IPS-NIHi7 (cell line): ENCODE results near the gene SSTR4.

Source experiments
- DNase-seq: peaks from one replicate; pipeline ENCODE4 v3.0.0; 2012; ENCODE audit warnings: mixed read lengths; ENCODE audit errors: extremely low spot score

Gene SSTR4

GRCh38 chr20:23065266-23066201, 30.4 kb downstream of the SSTR4 start:
- DNase-seq: no peak

- DNase-seq: no peak
These were observed 31.7 kb downstream of the SSTR4 start for GRCh38 chr20:23066772-23067171.

GRCh38 chr20:23068283-23068682, 33.2 kb downstream of the SSTR4 start:
- DNase-seq: no peak

- DNase-seq: no peak
These were observed 34.0 kb downstream of the SSTR4 start for GRCh38 chr20:23069108-23069507.

- no peak for DNase-seq
These were observed 36.3 kb downstream of the SSTR4 start for GRCh38 chr20:23071398-23071797.

- DNase-seq: no peak
These were observed 36.9 kb downstream of the SSTR4 start for GRCh38 chr20:23071996-23072395.

- no peak for DNase-seq
These were observed 37.9 kb downstream of the SSTR4 start for GRCh38 chr20:23072892-23073586.

- DNase-seq: no peak
These were observed 38.9 kb downstream of the SSTR4 start for GRCh38 chr20:23074052-23074451.

- no peak for DNase-seq
These were observed 42.2 kb downstream of the SSTR4 start for GRCh38 chr20:23077277-23077676.

- DNase-seq: no peak
These were observed 43.4 kb downstream of the SSTR4 start for GRCh38 chr20:23078351-23079015.

GRCh38 chr20:23079016-23079351, 43.9 kb downstream of the SSTR4 start:
- peak; percentile 58 for DNase-seq

- no peak for DNase-seq
These were observed 44.8 kb downstream of the SSTR4 start for GRCh38 chr20:23079926-23080325.

- no peak for DNase-seq
These were observed 45.4 kb downstream of the SSTR4 start for GRCh38 chr20:23080521-23080920.

GRCh38 chr20:23081263-23081819, 46.2 kb downstream of the SSTR4 start:
- no peak for DNase-seq

GRCh38 chr20:23082846-23083552, 47.9 kb downstream of the SSTR4 start:
- peak; percentile 59 for DNase-seq

GRCh38 chr20:23083553-23084220, 48.6 kb downstream of the SSTR4 start:
- no peak for DNase-seq

GRCh38 chr20:23084282-23084844, 49.3 kb downstream of the SSTR4 start:
- no peak for DNase-seq

- DNase-seq: no peak
These were observed 49.8 kb downstream of the SSTR4 start for GRCh38 chr20:23084845-23085365.

GRCh38 chr20:23085436-23086055, 50.4 kb downstream of the SSTR4 start:
- no peak for DNase-seq

- no peak for DNase-seq
These were observed 51.0 kb downstream of the SSTR4 start, which contains the start of gene CD93 for GRCh38 chr20:23086056-23086566. Gene CD93 (minus strand): TSS chr20:23086324. CDS start chr20:23086192, 132 bp downstream.
